Vagina (tissue), 2 donors: ENCODE results near the gene ITPKB.
"Not testable (repeated sequence)": the region's sequence is repeated elsewhere in the genome, so short reads cannot be mapped to it uniquely, and the experiment has no call there.

Experiments used
- CTCF ChIP-seq, 3 experiments: fragments of 450-650 bp in 2 of 3; fragments of 200-600 bp in 1 of 3; sonication (generic) in 1 of 3; IDR thresholded peaks; one replicate each; pipeline ENCODE4 v1.5.1; 2017 to 2019; ENCODE audit warnings: antibody characterized with exemption in 3 of 3, mild to moderate bottlenecking in 2 of 3, moderate library complexity in 2 of 3
- POLR2A ChIP-seq, 2 donors: fragments of 450-650 bp; IDR thresholded peaks; one replicate each; pipeline ENCODE4 v1.6.1; 2017; ENCODE audit warnings: antibody characterized with exemption in 2 of 2, mild to moderate bottlenecking in 2 of 2, moderate library complexity in 2 of 2

- TF ChIP-seq CTCF, POLR2A (IDR thresholded peaks at IDR 0.05): not testable (repeated sequence)
Observed at GRCh38 chr1:226639206-226639605, 99.9 kb downstream of the ITPKB start.
